H9 (cell line): ENCODE results near the gene MGME1. TPM values are rescaled to one million over a fixed set of nuclear protein-coding genes. Genes with fewer than 3 reads are reported as not detected.

Source experiments
- DNase-seq: peaks from one replicate; pipeline ENCODE4 v3.0.0-alpha.2; 2017
- H2AFZ ChIP-seq: one replicate; pipeline ENCODE4 v1.6.1; 2013; ENCODE audit warnings: mild to moderate bottlenecking, low read length, control low read depth, moderate library complexity
- H2AK5ac ChIP-seq: 2 replicates; pipeline ENCODE4 v1.6.1; 2013; ENCODE audit warnings: low read length, control low read depth, mixed read lengths; ENCODE audit not compliant: insufficient read length
- H2BK120ac ChIP-seq: one replicate; pipeline ENCODE4 v1.6.1; 2013; ENCODE audit warnings: low read depth, mild to moderate bottlenecking, low read length, control low read depth, inconsistent platforms; ENCODE audit not compliant: poor library complexity, severe bottlenecking
- H2BK12ac ChIP-seq: 2 replicates; pipeline ENCODE4 v1.6.1; 2013; ENCODE audit warnings: low read length, control low read depth, mixed read lengths, low read depth; ENCODE audit not compliant: insufficient read length
- H2BK15ac ChIP-seq: 2 replicates; pipeline ENCODE4 v1.6.1; 2013; ENCODE audit warnings: low read depth, low read length, control low read depth
- H2BK20ac ChIP-seq: one replicate; pipeline ENCODE4 v1.6.1; 2013; ENCODE audit warnings: low read depth, mild to moderate bottlenecking, low read length, control low read depth, inconsistent platforms; ENCODE audit not compliant: poor library complexity, severe bottlenecking
- H2BK5ac ChIP-seq: 2 replicates; pipeline ENCODE4 v1.6.1; 2013; ENCODE audit warnings: low read length, control low read depth, mixed read lengths; ENCODE audit not compliant: insufficient read length
- H3K14ac ChIP-seq: 2 replicates; pipeline ENCODE4 v1.6.1; 2013; ENCODE audit warnings: low read length, control low read depth; ENCODE audit not compliant: insufficient read depth
- H3K18ac ChIP-seq: 2 replicates; pipeline ENCODE4 v1.6.1; 2013; ENCODE audit warnings: low read depth, mild to moderate bottlenecking, mixed read lengths, low read length, control low read depth; ENCODE audit not compliant: insufficient read length
- H3K23ac ChIP-seq: 2 replicates; pipeline ENCODE4 v1.6.1; 2013; ENCODE audit warnings: low read length, control low read depth, mixed read lengths, low read depth; ENCODE audit not compliant: insufficient read length
- H3K23me2 ChIP-seq: 2 replicates; pipeline ENCODE4 v1.6.1; 2013; ENCODE audit warnings: low read depth, mild to moderate bottlenecking, mixed read lengths, low read length, control low read depth; ENCODE audit not compliant: insufficient read length, poor library complexity, severe bottlenecking
- H3K27ac ChIP-seq: 2 replicates; pipeline ENCODE4 v1.5.1; 2013; ENCODE audit warnings: low read length, control low read depth, mixed read lengths, low read depth; ENCODE audit not compliant: insufficient read length
- H3K27me3 ChIP-seq: 2 replicates; pipeline ENCODE4 v1.6.1; 2013; ENCODE audit warnings: low read length, control low read depth, inconsistent platforms; ENCODE audit not compliant: insufficient read depth
- H3K4ac ChIP-seq: 2 replicates; pipeline ENCODE4 v1.6.1; 2013; ENCODE audit warnings: low read depth, mild to moderate bottlenecking, control low read depth, inconsistent platforms, low read length, moderate library complexity
- H3K4me1 ChIP-seq: 2 replicates; pipeline ENCODE4 v1.6.1; 2013; ENCODE audit warnings: low read length, control low read depth, inconsistent platforms; ENCODE audit not compliant: insufficient read depth
- H3K4me2 ChIP-seq: 2 replicates; pipeline ENCODE4 v1.6.1; 2013; ENCODE audit warnings: low read length, control low read depth, mixed read lengths; ENCODE audit not compliant: insufficient read length, insufficient read depth
- H3K56ac ChIP-seq: 2 replicates; pipeline ENCODE4 v1.6.1; 2013; ENCODE audit warnings: low read depth, mild to moderate bottlenecking, mixed read lengths, low read length, control low read depth; ENCODE audit not compliant: insufficient read length
- H3K79me1 ChIP-seq: 2 replicates; pipeline ENCODE4 v1.6.1; 2013; ENCODE audit warnings: low read depth, mild to moderate bottlenecking, moderate library complexity, low read length, control low read depth, inconsistent platforms; ENCODE audit not compliant: insufficient read depth, poor library complexity, severe bottlenecking
- H3K79me2 ChIP-seq: 2 replicates; pipeline ENCODE4 v1.6.1; 2013; ENCODE audit warnings: low read length, control low read depth, inconsistent platforms; ENCODE audit not compliant: insufficient read depth
- H3K9ac ChIP-seq: 2 replicates; pipeline ENCODE4 v1.6.1; 2013; ENCODE audit warnings: low read length, control low read depth, mixed read lengths; ENCODE audit not compliant: insufficient read length; ENCODE audit errors: extremely low read depth
- H3K9me3 ChIP-seq: one replicate; pipeline ENCODE4 v1.6.1; 2013; ENCODE audit warnings: low read depth, low read length, inconsistent platforms; ENCODE audit not compliant: control insufficient read depth
- H3T11ph ChIP-seq: one replicate; pipeline ENCODE4 v1.6.1; 2013; ENCODE audit warnings: mild to moderate bottlenecking, low read length, control low read depth, inconsistent platforms
- H4K20me1 ChIP-seq: one replicate; pipeline ENCODE4 v1.6.1; 2013; ENCODE audit not compliant: control insufficient read depth, insufficient read length, insufficient read depth
- H4K5ac ChIP-seq: 2 replicates; pipeline ENCODE4 v1.6.1; 2013; ENCODE audit warnings: low read depth, mild to moderate bottlenecking, mixed read lengths, low read length, control low read depth; ENCODE audit not compliant: insufficient read length
- H4K8ac ChIP-seq: replicated peaks from 2 replicates; pipeline ENCODE4 v1.6.1; 2013; ENCODE audit warnings: low read length, control low read depth, mixed read lengths, low read depth; ENCODE audit not compliant: insufficient read length
- H4K91ac ChIP-seq: 2 replicates; pipeline ENCODE4 v1.6.1; 2013; ENCODE audit warnings: low read depth, mild to moderate bottlenecking, moderate library complexity, mixed read lengths, low read length, control low read depth; ENCODE audit not compliant: insufficient read length
- H3K27ac Mint-ChIP-seq, 3 experiments: 2 replicates in 2 of 3; 3 replicates in 1 of 3; pipeline ENCODE4 v1.8.0; 2020 to 2021; ENCODE audit warnings: mixed read lengths in 3 of 3, mild to moderate bottlenecking in 1 of 3, moderate library complexity in 1 of 3
- H3K27me3 Mint-ChIP-seq: 2 replicates; pipeline ENCODE4 v1.8.0; 2021; ENCODE audit warnings: low read depth, mild to moderate bottlenecking, moderate library complexity, mixed read lengths
- H3K36me3 Mint-ChIP-seq, 3 experiments: 2 replicates in 2 of 3; 3 replicates in 1 of 3; pipeline ENCODE4 v1.8.0; 2020 to 2021; ENCODE audit warnings: low read depth in 3 of 3, mixed read lengths in 3 of 3; ENCODE audit not compliant: insufficient read depth in 1 of 3
- H3K4me1 Mint-ChIP-seq, 2 experiments: 2 replicates each; pipeline ENCODE4 v1.8.0; 2020; ENCODE audit warnings: mixed read lengths in 2 of 2
- H3K4me3 Mint-ChIP-seq, 2 experiments: 2 replicates in 1 of 2; 3 replicates in 1 of 2; pipeline ENCODE4 v1.8.0; 2020 to 2021; ENCODE audit warnings: mild to moderate bottlenecking in 2 of 2, mixed read lengths in 2 of 2, moderate library complexity in 1 of 2
- H3K9me3 Mint-ChIP-seq, 2 experiments: 2 replicates in 1 of 2; 3 replicates in 1 of 2; pipeline ENCODE4 v1.8.0; 2020; ENCODE audit warnings: mild to moderate bottlenecking in 2 of 2, mixed read lengths in 2 of 2, moderate library complexity in 1 of 2
- CTCF ChIP-seq: fragments of 200-600 bp; sonication (generic); conservative IDR thresholded peaks from 3 replicates; pipeline ENCODE4 v1.8.0; 2021; ENCODE audit warnings: antibody characterized with exemption, mild to moderate bottlenecking
- WGBS: extraction: QIAGEN DNeasy Blood & Tissue Kit; methylation state at CpG from one replicate; pipeline ENCODE4 v1.1.7; 2013; ENCODE audit warnings: missing lambda C conversion rate, low lambda C conversion rate, mixed read lengths; ENCODE audit not compliant: insufficient read length; ENCODE audit errors: extremely low coverage; 5-methylcytosine and 5-hydroxymethylcytosine counted together
- total RNA-seq: library from RNA; stranded (reverse); gene quantifications from 2 replicates; pipeline ENCODE4 v1.2.1, GENCODE V29; 2021

MGME1 gene
- total RNA-seq, 1 experiment from 2014 or later: 48.9 TPM

GRCh38 chr20:17966432-17967310 lies 2.1 kb upstream of the MGME1 start:
- no peak overlapping the region for H2BK5ac ChIP-seq
- no CpG with 5 or more reads among the region's 9 CpGs for WGBS
- no peak overlapping the region for H3K27ac ChIP-seq
- peaks cover 6% of the 10 kb centered on the region; the same call in 1 of the 2 replicates for H3K4me1 ChIP-seq
- DNase-seq: no peak
- no peak overlapping the region for H2BK120ac ChIP-seq
- H3K56ac ChIP-seq: no peak overlapping the region
- H3K9me3 ChIP-seq: no peaks in the 10 kb centered on the region
- H2AK5ac ChIP-seq: no peak overlapping the region
- Mint-ChIP-seq H3K4me1 (peaks cover 62 to 68% of the 10 kb centered on the region in 2 experiments), H3K27me3 (0 out of 2 replicates have a peak, but pooled peaks cover 1% of the 10 kb centered on the region), H3K9me3 (peaks cover 0 to 5% of the 10 kb centered on the region in 2 experiments; a peak in 1 of 5 replicates), H3K27ac (peak overlapping the region; percentile 77 to 99 (median 97)), H3K4me3 (peak overlapping the region; percentile 83 to 84), H3K36me3 (peaks cover 45 to 69% (median 61%) of the 10 kb centered on the region in 3 experiments)
- H3K27me3 ChIP-seq: no peaks in the 10 kb centered on the region
- H4K91ac ChIP-seq: no peak overlapping the region
- no peak overlapping the region for H2BK12ac ChIP-seq
- peak overlapping the region; percentile 97 for H3K9ac ChIP-seq
- no peak overlapping the region for H2BK20ac ChIP-seq
- H3K18ac ChIP-seq: no peak overlapping the region
- H3K4me2 ChIP-seq: peak overlapping the region; percentile 96
- H4K8ac ChIP-seq: no peak overlapping the region
- no peaks in the 10 kb centered on the region for H3K79me1 ChIP-seq
- H3T11ph ChIP-seq: no peak overlapping the region
- H3K14ac ChIP-seq: no peak overlapping the region
- H3K23ac ChIP-seq: no peak overlapping the region
- no peak overlapping the region for H2AFZ ChIP-seq
- H3K23me2 ChIP-seq: peaks cover 31% of the 10 kb centered on the region
- no peak overlapping the region for H4K5ac ChIP-seq
- H3K4ac ChIP-seq: no peak overlapping the region
- H3K79me2 ChIP-seq: peaks cover 84% of the 10 kb centered on the region
- H4K20me1 ChIP-seq: no peaks in the 10 kb centered on the region
- peak; percentile 33; the same call in 2 of the 3 replicates for TF ChIP-seq CTCF
- H2BK15ac ChIP-seq: no peak overlapping the region
